Bone marrow (tissue), 2 donors: ENCODE data around the gene APOL4.
A peak's percentile ranks its signal among the peaks of the same experiment; 100 is the strongest.
"Not testable (repeated sequence)": the region's sequence is repeated elsewhere in the genome, so short reads cannot be mapped to it uniquely, and the experiment has no call there.

ENCODE experiments used
- DNase-seq, 2 donors: peaks; one replicate each; lab custom pipeline; 2025; lab: John Stamatoyannopoulos, UW

Gene APOL4

DNA sequence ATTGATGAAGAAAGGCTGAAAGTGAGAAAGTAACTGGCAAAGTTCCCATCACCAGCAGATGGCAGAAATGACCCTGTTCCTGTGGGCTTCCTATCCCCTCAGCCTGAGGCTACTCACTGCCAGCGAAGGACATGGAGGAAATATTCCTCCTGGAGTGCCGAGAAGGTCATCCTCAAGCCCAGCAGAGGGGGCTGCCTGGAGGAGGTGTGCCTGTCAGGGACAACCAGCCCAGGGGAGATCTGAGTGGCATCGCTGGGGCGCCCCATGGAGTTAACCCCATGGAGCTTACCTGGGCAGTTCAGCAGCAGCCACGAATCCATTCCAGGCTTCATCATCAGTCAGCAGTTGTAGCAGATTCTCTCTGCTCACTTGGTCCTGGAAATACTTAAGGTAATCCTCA lies 29.4 kb upstream of the APOL4 start:
- DNase-seq = not testable (repeated sequence)

DNA sequence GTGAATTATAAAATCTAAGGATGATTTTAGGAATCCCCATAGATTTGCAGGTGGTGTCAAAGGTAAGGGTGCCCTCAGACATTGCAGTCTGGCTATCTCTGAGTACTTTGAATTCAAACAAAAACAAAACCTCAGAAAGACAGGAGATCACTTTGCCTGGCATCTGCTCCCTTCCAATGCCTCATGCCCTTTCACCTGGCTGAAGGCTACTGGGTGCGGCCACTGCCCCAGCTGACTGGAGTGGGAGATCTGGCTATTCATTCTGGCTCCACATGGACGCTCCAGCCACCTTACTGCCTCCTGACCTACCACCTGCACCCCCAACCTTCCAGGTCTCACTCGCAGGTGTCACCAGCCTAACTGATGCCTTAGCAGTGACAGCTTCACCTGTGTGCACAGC lies 28.0 kb upstream of the APOL4 start:
- DNase-seq = not testable (repeated sequence)

DNA sequence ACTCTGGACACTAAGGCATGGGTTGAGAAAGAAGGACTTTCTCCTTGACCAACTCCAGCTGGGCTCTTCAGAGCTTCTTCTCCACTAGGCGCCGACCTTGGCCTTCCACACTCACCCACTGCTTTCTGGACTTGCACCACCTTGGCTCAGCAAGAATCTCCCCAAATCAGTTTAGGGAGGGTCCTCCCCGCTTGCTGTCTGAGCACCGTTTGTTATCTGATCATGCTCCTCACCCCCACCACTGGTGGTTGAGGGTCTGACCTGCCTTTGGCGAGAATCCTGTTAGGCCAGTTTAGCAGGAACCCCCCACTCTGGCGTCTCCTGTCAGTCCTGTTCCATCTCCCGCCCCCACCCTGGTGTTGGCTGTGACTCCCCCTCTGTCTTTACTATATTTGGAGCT lies 27.3 kb upstream of the APOL4 start:
- DNase-seq = no peak

DNA sequence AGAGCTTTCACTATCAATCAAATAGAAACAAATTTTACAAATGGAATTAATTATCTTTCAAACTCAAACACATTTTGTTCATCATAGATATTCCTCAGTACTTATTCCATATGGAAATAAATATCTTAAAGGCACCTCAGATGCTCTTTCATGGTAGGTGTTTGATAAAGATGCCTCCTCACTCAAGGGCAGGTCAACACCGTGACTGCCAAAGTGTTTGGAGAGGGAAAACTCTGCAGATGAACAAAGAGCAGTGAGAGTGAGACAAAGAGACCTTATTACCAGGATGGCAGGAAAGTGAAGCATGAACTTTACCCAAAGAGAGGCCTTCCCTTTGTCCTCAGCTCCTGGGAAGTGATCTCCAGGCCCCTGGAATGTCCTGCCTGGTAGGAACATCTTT lies 26.8 kb upstream of the APOL4 start:
- DNase-seq = not testable (repeated sequence)

DNA sequence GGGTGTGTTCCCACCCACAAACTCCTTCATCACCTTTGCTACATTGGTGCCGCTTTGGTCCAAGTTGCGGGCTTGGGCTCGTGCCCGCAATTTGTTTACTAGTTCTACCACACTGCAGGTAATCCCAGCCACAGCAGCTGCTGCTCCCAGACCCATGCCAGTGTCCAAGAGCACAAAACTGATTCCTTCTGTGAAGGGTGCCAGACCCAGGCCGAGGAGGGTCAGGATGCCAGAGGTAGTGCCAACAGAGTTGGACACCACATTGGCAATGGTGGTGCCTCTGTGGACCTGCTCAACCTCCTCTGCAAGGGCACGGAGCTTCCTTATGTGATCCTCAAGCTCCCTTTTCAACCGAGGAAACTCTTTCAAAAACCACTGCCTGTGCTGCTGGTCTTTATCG lies 26.2 kb upstream of the APOL4 start:
- DNase-seq = no peak

DNA sequence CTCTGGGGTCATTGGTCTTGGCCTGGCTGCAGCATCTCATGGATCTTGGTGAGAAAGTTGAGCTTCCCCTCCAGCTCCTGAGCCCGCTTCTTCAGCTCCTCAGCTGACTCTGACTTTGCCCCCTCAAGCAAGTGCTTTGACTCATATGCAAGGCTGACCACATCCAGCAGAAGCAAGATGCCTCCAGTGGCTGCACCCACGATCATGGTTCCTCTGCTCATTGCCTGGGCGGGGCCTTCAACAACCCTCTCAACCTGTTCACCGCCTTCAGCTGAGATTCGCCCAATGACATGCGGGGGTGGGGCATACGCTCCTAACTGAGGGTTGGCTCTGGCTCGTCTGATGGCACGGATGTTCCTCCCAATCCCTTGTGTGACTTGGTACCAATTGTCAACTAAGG lies 25.8 kb upstream of the APOL4 start:
- no peak for DNase-seq

DNA sequence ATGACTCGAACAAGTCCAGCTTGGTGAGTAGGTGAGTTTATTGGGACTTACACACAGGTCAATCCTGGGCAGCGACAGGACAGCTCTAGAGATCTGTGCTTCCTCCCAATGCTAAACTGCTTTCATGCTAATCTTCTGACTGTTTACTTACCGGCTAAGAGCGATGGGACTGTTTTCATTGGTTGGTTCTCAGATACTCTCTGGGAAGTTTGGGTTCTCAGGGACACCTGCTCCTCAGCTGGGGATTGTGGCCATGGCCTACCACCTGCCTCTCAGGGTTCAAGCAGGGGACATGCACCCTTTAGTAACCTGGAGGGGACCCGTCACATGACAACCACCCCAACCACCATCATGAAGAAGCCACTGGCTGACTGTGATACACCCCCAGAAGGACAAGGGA lies 24.6 kb upstream of the APOL4 start:
- DNase-seq = no peak

DNA sequence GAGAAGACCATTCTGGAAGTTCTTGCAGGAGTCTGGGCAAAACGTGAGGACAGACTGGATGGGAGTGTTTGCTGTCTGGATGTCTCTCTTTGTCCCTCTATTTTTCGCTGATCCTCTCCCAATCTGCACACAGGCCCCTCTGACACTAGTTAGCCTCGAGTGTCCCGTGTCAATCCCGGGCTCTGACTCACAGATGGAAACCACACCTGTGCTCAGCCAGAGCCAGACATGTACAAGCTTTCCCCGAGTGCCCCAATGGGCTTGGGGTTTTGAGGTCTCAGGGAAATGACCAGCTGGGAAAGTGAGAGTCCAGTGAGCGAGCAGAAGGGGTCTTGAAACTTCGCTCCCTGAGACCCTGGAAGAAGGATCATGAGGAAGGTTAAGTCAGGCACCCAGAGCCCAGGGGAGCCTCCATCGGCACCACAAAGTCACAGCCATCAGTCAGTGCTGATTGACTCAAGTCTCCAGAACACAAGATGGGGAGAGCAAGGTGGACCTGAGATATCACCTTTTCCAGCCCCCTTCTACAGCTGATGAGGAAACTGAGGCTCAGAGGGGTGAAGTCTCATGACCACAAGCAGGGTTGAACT lies 23.8 kb upstream of the APOL4 start:
- DNase-seq = no peak

DNA sequence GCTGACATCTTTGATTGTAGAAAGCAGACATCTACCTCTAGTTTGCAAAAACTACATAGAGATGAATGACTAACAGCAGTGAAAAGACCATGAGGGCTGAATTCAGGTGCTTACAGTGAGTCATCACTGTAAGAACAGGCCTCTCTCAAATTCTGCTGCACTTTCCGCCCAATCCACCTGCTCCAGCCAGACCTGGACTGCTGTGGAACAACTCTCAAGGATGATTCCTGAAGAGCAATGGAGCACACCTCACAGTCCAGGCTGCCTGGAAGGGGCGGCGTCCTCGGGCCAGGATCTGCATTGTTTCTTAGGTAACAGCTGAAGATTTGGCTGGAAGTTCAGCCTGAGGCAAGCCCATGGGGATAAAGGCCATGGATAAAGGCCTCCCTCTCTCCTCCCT lies 22.6 kb upstream of the APOL4 start:
- DNase-seq = no peak

DNA sequence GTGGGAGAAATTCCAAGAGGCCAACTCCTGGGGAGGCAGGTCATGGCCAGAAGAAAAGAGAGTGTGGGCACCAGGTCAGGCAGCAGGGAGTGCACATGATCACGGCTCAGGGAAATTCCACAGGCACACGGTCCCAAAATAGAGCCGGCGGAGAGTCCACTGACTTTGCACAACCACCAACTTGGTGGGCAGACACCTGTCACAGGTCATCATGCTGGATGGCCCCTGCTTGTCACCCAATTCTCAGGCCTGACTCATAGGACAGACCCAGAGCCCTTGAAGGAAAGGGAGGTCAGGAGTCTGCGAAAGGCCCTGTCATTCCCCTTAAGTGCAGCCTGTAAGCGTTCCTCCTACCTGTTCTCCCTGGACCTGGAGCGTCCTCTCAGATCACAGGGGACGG lies 21.9 kb upstream of the APOL4 start:
- no peak for DNase-seq

DNA sequence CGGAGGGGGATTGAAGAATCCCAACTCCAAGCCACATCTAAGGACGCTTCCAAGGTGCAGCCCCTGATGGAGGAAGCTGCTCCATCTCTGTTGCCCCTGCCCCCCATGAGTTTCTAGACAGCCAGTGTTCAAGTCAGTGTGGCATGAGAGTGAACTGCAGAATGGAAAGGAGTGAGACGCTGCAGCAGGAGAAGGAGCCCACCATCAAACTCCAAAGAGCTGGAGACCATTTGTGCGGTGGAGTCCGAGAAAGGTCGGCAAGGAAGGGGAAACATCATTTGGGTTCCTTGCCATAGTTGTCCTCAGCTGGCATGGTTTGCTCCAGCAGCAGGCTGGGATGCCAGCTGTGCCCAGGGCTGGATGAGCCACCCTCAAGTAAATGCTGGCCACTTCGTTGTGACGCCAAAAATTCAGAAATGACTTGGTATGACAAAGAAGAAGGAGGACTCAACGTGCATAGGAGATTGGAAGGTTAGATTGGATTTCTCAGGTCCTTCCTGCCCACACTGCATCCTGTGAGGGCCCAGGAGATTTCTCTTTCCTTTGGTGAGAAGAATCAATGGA lies 21.4 kb upstream of the APOL4 start:
- no peak for DNase-seq

DNA sequence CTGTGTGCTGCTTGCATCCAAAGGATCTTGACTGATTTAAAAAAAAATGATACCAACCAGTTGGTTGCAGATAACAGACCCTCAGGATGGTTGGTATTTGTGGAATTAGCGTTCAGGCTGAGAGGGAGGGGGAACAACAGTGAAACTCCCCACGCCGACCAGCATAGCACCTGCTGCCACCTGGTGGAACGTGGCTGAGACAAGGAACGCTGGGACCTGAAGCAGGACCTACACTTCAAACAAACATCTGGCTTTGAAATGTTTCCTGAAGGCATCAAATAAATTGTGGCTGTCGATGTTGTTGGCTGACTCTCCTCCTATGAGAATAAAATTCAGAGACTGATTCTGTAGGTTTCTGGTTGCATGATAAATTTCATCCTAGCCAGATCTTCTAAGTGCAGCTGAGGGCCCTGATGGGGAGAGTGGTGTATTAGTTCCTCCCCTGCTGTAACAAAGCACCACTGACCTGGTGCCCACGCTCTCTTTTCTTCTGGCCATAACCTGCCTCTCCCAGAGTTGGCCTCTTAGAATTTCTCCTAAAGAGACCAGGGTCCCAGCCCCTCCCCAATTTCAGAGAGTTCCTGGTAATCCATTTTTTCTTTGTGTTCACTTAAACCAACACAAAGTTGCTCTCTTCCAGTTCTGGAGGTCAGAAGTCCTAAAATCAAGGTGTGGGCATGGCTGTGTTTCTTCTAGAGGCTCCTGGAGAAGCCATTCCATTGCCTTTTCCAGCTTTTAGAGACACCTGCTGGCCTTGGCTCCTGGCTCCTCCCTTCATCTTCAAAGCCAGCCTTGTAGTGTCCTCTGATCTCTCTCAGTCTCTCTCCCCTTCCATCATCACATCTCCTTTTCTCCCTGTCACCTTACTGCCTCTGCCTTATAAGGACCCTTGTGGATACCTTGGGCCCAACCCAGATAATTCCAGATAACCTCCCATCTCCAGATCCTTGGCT lies 20.5 kb upstream of the APOL4 start:
- peak in 1 of 2 donors; percentile 19 for DNase-seq

DNA sequence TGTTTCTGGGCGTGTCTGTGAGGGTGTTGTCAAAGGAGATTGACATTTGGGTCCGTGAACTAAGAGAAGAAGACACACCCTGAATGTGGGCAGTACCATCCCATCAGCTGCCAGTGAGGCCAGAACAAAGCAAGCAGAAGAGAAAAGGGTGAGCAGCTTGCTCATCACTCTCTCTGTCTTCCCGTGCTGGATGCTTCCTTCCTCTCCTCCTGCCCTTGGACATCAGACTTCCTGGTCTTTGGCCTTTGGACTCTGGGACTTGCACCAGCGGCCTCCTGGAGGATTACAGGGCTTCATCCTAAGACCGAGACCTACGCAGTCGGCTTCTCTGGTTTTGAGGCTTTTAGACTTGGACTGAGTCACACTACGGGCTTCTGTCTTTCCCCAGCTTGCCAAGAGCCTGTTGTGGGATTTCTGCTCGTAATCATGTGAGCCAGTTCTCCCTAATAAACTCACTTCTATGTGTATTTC lies 18.9 kb upstream of the APOL4 start:
- DNase-seq = no peak

DNA sequence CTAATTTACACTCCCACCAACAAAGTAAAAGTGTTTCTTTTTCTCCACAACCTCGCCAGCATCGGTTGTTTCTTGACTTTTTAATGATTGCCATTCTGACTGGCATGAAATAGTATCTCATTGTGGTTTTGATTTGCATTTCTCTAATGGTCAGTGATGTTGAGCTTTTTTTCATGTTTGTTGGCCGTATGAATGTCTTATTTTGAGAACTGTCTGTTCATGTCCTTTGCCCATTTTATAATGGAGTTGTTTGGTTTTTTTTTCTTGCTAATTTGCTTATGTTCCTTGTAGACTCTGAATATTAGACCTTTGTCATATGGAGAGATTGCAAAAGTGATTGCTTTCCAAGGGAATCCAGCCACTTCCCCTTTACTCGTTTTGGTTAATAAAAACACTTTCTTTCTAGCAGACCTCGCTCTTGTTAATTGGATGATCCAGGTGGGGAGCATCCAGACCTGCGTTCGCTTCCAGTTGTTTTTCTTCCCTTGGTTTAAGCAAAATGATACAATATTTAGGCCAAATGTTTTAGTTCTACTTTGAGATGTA lies 17.1 kb upstream of the APOL4 start:
- no peak for DNase-seq

DNA sequence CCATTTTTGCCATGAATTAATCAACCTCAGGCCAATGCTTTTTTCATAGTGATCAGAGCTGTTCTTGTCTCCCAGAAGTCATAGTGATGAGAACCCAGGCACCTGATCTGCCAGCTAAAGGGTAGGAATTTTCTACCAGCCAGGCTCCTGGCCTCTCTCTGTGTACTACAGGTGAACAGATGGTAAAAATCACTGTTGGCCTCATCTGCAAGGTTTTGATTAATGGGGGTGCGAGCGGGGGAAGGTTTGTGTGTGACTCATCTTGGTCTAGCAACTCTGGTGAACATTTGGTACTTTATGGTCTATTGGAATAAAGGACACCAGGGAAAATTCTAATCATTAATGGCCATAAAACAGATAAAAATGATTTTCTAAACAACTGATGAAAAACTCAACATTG lies 14.4 kb upstream of the APOL4 start:
- DNase-seq = no peak

DNA sequence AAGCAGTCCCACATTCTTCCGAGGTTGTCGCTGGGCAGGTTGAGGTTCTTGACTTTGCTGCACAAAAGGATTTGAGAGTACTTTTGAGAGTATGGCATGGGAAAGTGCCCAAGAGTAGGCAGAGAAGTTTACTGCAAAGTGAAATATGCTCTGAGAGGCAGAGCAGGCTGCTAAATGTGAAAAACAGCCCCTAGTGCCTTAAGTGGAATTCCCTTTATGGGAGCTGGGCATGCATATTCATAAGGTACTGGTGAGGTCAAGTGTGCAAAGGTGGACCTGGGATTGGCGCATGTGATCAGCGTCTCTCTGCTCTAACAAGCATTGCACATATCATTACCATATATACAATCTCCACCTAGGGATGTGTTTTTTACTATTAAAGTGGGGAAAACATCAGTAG lies 12.0 kb upstream of the APOL4 start:
- no peak for DNase-seq

DNA sequence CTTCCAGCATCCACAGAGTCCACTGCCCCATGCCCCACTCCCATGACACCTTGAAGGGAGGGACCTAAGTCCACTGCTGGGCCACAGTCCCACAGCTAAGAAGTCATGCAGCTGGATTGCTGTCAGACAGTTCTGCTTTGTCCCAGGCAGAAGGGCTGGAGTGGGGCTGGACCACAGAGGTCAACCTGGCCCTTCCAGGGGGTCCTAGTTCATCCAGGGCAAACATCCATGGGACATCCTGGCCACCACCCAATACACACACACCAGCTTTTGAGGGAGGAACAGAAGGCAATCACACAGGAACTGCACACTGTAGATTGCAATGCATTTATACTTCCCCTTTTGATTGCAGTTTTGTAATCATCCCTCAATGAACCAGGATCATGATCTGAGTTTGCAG lies 11.3 kb upstream of the APOL4 start:
- peak in 1 of 2 donors; percentile 31 for DNase-seq

DNA sequence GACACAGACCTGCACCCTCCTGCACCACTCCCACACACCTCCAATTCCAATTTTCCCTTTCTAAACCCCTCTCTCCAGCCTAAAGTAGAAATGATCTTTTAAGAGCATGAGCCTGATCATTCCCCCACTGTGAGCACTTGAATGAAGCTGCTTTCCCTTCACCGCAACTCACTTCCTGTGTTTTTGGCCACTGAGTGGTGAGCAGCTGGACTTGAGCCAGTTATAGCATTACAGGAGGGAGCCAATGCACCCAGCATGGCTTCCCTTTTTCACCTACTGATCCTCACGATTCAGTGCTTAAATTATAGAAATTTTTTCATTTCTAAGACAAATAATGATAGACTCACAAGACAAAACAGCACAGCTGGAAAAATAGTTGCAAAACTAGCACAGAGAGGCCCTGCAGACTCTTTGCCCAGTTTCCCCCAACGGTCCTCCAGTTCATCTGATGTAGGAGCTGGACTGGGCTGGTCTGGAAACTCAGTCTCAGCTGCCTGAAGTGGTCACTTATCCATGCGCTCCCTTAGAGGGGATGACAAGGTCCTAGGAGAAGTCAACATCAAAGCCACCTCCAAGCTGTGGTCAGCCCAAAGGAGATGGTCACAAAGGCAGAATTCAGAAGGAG lies 9.7 kb upstream of the APOL4 start:
- DNase-seq = peak in 1 of 2 donors; percentile 59

DNA sequence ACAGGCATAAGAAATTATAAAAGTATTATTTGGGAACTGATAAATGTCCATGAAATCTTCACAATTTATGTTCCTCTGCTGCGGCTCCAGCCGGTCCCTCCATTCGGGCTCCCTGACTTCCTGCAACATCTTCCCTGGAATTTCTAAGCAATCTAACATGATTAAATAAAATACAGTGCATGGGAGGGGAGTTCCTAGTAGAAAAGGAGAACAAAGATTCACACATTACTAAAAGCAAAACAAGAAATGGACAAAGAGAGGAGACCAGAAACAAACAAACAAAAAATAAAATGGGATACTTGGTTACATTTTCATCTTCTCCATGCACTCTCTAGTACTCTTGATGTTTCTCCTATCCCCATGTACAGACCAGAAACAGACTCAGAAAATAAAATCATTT lies 8.6 kb upstream of the APOL4 start:
- no peak for DNase-seq

DNA sequence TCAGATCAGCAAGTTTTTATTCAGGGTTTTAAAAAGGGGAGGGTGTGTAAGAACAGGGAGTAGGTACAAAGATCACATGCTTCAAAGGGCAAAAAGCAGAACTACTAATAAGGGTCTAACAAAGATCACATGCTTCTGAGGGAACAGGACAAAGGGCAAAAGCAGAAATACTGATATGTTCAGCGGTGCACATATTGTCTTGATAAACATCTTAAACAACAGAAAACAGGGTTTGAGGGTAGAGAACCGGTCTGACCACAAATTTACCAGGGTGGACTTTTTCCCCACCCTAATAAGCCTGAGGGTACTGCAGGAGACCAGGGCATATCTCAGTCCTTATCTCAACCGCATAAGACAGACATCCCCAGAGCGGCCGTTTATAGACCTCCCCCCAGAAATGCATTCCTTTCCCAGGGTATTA lies 7.9 kb upstream of the APOL4 start:
- DNase-seq = not testable (repeated sequence)

DNA sequence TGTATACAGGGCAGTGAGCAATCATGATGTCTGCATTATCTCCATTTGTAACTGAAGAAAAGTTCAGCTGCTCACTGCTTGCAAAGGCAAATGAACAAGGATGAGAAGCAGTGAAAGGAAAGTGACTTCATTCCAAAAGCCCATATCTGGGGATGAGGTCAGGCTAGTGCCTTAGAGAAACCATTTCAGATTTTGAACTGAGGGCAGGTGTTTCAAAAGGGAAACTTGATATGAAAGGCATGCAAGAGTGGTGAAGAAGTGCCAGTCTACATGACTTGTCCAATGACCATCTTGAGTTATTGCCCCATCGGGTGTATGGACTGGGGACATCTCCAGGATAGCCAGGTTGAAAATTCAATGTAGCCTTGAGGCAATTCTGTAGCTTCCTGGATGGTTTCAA lies 7.3 kb upstream of the APOL4 start:
- no peak for DNase-seq

DNA sequence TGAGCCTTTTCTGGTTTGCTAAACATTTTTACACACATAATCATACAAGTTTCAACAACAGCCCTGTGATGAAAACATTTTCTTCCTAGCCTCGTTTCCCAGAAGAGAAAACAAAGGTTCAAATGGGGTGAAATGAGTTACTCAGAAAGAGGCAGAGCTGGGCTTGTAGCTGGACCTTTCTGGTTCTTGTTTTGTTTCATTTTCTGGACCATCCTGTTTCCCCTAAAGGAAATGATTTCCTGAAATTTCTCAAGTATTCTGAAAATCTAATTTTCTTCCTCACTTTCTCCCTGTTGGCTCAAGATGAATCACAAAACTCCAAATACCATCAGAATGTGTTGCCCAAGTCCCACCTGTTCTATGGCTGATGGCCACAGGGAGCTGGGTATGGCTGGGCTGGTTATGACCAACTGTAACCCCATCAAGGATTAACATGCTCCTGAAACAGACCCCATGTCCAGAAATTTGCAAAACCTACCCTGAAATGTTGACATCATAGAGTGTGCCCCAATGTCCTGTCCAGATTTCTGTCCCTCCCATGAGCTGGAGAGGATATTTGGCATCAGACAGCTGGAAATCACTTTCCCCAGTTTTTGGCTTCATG lies 6.7 kb upstream of the APOL4 start:
- DNase-seq = no peak
